ENCODE results near the gene ATXN1. TPM values are rescaled to one million over a fixed set of nuclear protein-coding genes. Genes with fewer than 3 reads are reported as not detected.

ATXN1 gene
- total RNA-seq, 1 donor from 2014 or later = 18.4 TPM

DNA sequence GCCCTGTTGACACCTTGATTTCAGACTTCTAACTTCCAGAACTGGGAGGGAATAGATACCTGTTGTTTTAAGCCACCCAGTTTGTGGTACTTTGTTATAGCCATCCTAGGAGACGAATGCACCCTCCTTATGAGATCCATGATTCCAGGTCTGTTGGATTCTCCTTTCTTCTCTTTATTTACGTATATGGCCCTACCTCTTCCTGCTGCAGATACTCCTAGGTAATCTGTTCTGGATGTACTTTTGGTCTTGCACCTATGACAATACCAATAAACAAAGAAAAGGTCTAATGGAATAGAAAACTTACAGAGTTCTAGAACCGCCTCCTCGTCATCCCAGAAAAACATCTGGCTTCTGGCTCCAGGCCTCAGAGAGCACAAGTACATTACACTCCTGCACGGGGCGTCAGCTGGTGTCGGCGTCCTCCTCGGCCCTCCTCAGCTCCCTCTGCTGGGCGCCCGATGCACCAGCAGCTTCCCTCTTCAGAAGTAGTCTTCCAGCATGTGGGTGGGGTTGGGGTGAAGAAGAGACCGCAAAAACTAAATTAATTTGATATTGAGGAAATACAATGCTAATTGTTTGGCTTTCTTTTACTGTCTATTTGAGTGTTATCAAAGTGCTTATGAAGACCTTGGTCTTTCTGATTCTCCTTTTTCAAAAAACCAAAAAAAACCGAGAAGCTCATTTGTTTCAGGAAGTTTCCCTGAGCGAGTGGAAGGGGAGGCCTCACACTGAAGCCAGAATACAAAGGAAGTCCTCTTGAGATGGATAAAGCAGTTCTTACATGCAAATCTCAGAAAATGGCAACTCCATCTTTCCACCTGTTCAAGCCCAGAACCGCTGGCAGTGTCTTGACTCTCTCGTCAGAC, 9.7 kb upstream of the ATXN1 start:
- no peaks in the 10 kb centered on the region for H3K36me3 ChIP-seq (ENCODE audit: control insufficient read depth, insufficient read depth, low read length)
- FAIRE-seq (no peak), DNase-seq (ENCODE audit: low read depth) (peak; percentile 64)
- H3K4me3 ChIP-seq (ENCODE audit: low read depth, low read length) = no peak overlapping the region
- H3K27me3 ChIP-seq (ENCODE audit: control insufficient read depth, insufficient read depth, low read length) = no peaks in the 10 kb centered on the region
- TF ChIP-seq, protein P1, sequence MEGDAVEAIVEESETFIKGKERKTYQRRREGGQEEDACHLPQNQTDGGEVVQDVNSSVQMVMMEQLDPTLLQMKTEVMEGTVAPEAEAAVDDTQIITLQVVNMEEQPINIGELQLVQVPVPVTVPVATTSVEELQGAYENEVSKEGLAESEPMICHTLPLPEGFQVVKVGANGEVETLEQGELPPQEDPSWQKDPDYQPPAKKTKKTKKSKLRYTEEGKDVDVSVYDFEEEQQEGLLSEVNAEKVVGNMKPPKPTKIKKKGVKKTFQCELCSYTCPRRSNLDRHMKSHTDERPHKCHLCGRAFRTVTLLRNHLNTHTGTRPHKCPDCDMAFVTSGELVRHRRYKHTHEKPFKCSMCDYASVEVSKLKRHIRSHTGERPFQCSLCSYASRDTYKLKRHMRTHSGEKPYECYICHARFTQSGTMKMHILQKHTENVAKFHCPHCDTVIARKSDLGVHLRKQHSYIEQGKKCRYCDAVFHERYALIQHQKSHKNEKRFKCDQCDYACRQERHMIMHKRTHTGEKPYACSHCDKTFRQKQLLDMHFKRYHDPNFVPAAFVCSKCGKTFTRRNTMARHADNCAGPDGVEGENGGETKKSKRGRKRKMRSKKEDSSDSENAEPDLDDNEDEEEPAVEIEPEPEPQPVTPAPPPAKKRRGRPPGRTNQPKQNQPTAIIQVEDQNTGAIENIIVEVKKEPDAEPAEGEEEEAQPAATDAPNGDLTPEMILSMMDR (IDR thresholded peaks at IDR 0.05; ENCODE audit: insufficient read depth, low read length, severe bottlenecking) = peak; percentile 89

DNA sequence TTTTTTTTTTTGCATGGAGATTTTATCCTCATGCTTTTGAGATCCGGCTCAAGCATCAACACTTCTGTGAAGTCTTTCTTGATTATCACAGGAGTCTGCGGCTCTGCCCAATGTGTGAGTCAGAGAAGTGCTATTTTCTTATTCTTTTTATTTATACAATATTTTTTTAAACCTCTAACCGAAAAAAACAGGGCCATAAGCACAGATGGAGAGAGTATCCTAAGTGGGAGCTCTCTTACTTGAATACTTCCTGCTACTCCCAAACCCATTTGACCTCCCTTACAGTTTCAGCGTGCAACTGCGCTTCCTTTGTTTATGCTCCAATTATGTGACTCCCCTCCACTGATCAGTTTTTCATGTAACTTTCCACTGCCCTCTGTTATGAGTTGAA, 8.7 kb upstream of the ATXN1 start:
- no peak overlapping the region for H3K4me3 ChIP-seq (ENCODE audit: low read depth, low read length)
- no peaks in the 10 kb centered on the region for H3K36me3 ChIP-seq (ENCODE audit: control insufficient read depth, insufficient read depth, low read length)
- FAIRE-seq = no peak
- no peak for DNase-seq (ENCODE audit: low read depth)
- H3K27me3 ChIP-seq (ENCODE audit: control insufficient read depth, insufficient read depth, low read length) = no peaks in the 10 kb centered on the region
- TF ChIP-seq, protein P1 (IDR thresholded peaks at IDR 0.05; ENCODE audit: insufficient read depth, low read length, severe bottlenecking) = no peak

GRCh38 chr6:16769131-16769985, 8.1 kb upstream of the ATXN1 start:
- TF ChIP-seq, protein P1 (IDR thresholded peaks at IDR 0.05; ENCODE audit: insufficient read depth, low read length, severe bottlenecking) = no peak
- no peak overlapping the region for H3K4me3 ChIP-seq (ENCODE audit: low read depth, low read length)
- no peaks in the 10 kb centered on the region for H3K27me3 ChIP-seq (ENCODE audit: control insufficient read depth, insufficient read depth, low read length)
- DNase-seq (ENCODE audit: low read depth) = peak; percentile 95
- H3K36me3 ChIP-seq (ENCODE audit: control insufficient read depth, insufficient read depth, low read length) = no peaks in the 10 kb centered on the region
- FAIRE-seq = no peak

- DNase-seq (ENCODE audit: low read depth) (no peak), FAIRE-seq (no peak)
- Histone ChIP-seq H3K27me3 (ENCODE audit: control insufficient read depth, insufficient read depth, low read length) (no peaks in the 10 kb centered on the region), H3K36me3 (ENCODE audit: control insufficient read depth, insufficient read depth, low read length) (no peaks in the 10 kb centered on the region), H3K4me3 (ENCODE audit: low read depth, low read length) (no peak overlapping the region)
- TF ChIP-seq, protein P1 (IDR thresholded peaks at IDR 0.05; ENCODE audit: insufficient read depth, low read length, severe bottlenecking) = no peak
These were observed 7.2 kb upstream of the ATXN1 start for GRCh38 chr6:16768477-16768830.

GRCh38 chr6:16767765-16768476, 6.7 kb upstream of the ATXN1 start:
- no peak overlapping the region for H3K4me3 ChIP-seq (ENCODE audit: low read depth, low read length)
- no peaks in the 10 kb centered on the region for H3K27me3 ChIP-seq (ENCODE audit: control insufficient read depth, insufficient read depth, low read length)
- TF ChIP-seq, protein P1 (IDR thresholded peaks at IDR 0.05; ENCODE audit: insufficient read depth, low read length, severe bottlenecking) = no peak
- DNase-seq (ENCODE audit: low read depth) (no peak), FAIRE-seq (no peak)
- no peaks in the 10 kb centered on the region for H3K36me3 ChIP-seq (ENCODE audit: control insufficient read depth, insufficient read depth, low read length)
